Measurements from ENCODE around the gene CLASP2.

Gene CLASP2

DNA sequence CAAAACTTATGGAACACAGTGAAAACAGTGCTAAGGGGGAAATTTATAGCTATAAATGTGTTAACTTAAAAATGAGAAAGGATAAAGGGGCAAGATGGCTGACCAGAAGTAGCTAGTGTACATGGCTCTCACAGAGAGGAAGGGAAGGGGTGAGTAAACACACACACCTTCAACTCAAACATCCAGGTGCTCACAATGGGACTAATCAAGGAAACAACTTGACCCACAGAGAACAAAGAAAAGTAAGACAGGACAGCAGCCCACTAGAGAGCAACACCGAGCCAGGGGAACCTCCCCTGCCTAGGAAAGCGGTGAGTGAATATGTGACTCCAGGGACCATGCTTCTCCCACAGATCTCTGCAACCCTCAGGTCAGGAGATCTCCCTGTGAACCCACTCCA, 192.8 kb downstream of the CLASP2 start:
- Histone ChIP-seq H3K36me3 (ENCODE audit: insufficient read depth, low read length) (peaks cover 41% of the 10 kb centered on the region; the same call in 1 of the 2 replicates), H3K4me1 (ENCODE audit: insufficient read depth, low read length, poor library complexity, severe bottlenecking) (no peaks in the 10 kb centered on the region), H2AFZ (ENCODE audit: low read length) (no peak overlapping the region), H4K20me1 (ENCODE audit: insufficient read depth, low read length, poor library complexity, severe bottlenecking) (no peaks in the 10 kb centered on the region), H3K79me2 (ENCODE audit: insufficient read depth, low read length) (no peaks in the 10 kb centered on the region), H3K4me3 (ENCODE audit: low read length, poor library complexity, severe bottlenecking) (no peak overlapping the region), H3K4me2 (ENCODE audit: low read depth, low read length, poor library complexity, severe bottlenecking) (no peak overlapping the region), H3K9me3 (ENCODE audit: insufficient read depth, low read depth, low read length) (peaks cover 13% of the 10 kb centered on the region), H3F3A (ENCODE audit: low read depth) (no peaks in the 10 kb centered on the region), H3K27me3 (ENCODE audit: insufficient read depth, low read length, poor library complexity, severe bottlenecking) (no peaks in the 10 kb centered on the region), H3K9ac (ENCODE audit: low read depth, low read length, poor library complexity, severe bottlenecking) (no peak overlapping the region), H3K9me2 (replicated peaks; ENCODE audit: low read depth, low read length) (no peaks in the 10 kb centered on the region)
- TF ChIP-seq, protein P1, sequence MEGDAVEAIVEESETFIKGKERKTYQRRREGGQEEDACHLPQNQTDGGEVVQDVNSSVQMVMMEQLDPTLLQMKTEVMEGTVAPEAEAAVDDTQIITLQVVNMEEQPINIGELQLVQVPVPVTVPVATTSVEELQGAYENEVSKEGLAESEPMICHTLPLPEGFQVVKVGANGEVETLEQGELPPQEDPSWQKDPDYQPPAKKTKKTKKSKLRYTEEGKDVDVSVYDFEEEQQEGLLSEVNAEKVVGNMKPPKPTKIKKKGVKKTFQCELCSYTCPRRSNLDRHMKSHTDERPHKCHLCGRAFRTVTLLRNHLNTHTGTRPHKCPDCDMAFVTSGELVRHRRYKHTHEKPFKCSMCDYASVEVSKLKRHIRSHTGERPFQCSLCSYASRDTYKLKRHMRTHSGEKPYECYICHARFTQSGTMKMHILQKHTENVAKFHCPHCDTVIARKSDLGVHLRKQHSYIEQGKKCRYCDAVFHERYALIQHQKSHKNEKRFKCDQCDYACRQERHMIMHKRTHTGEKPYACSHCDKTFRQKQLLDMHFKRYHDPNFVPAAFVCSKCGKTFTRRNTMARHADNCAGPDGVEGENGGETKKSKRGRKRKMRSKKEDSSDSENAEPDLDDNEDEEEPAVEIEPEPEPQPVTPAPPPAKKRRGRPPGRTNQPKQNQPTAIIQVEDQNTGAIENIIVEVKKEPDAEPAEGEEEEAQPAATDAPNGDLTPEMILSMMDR (conservative IDR thresholded peaks at IDR 0.05; ENCODE audit: low read length), result no peak
- no peak for TF ChIP-seq EZH2phosphoT487 (IDR thresholded peaks at IDR 0.05; ENCODE audit: borderline replicate concordance)

- peaks cover 41% of the 10 kb centered on the region; the same call in 1 of the 2 replicates for H3K36me3 ChIP-seq (ENCODE audit: insufficient read depth, low read length)
- no peaks in the 10 kb centered on the region for H3K4me1 ChIP-seq (ENCODE audit: insufficient read depth, low read length, poor library complexity, severe bottlenecking)
- no peak overlapping the region for H2AFZ ChIP-seq (ENCODE audit: low read length)
- H3K4me3 ChIP-seq (ENCODE audit: low read length, poor library complexity, severe bottlenecking), result no peak overlapping the region
- TF ChIP-seq, protein P1 (conservative IDR thresholded peaks at IDR 0.05; ENCODE audit: low read length), result no peak
- TF ChIP-seq EZH2phosphoT487 (IDR thresholded peaks at IDR 0.05; ENCODE audit: borderline replicate concordance), result no peak
- H4K20me1 ChIP-seq (ENCODE audit: insufficient read depth, low read length, poor library complexity, severe bottlenecking), result no peaks in the 10 kb centered on the region
- H3K9me3 ChIP-seq (ENCODE audit: insufficient read depth, low read depth, low read length), result peaks cover 10% of the 10 kb centered on the region
- H3K9ac ChIP-seq (ENCODE audit: low read depth, low read length, poor library complexity, severe bottlenecking), result no peak overlapping the region
- no peaks in the 10 kb centered on the region for H3F3A ChIP-seq (ENCODE audit: low read depth)
- no peaks in the 10 kb centered on the region for H3K79me2 ChIP-seq (ENCODE audit: insufficient read depth, low read length)
- no peaks in the 10 kb centered on the region for H3K9me2 ChIP-seq (replicated peaks; ENCODE audit: low read depth, low read length)
- H3K4me2 ChIP-seq (ENCODE audit: low read depth, low read length, poor library complexity, severe bottlenecking), result no peak overlapping the region
- no peaks in the 10 kb centered on the region for H3K27me3 ChIP-seq (ENCODE audit: insufficient read depth, low read length, poor library complexity, severe bottlenecking)
Measured at GRCh38 chr3:33523093-33523667, 194.9 kb downstream of the CLASP2 start.

- no peaks in the 10 kb centered on the region for H3F3A ChIP-seq (ENCODE audit: low read depth)
- H3K9ac ChIP-seq (ENCODE audit: low read depth, low read length, poor library complexity, severe bottlenecking), result no peak overlapping the region
- no peak overlapping the region for H2AFZ ChIP-seq (ENCODE audit: low read length)
- H3K79me2 ChIP-seq (ENCODE audit: insufficient read depth, low read length), result no peaks in the 10 kb centered on the region
- TF ChIP-seq, protein P1 (conservative IDR thresholded peaks at IDR 0.05; ENCODE audit: low read length), result no peak
- TF ChIP-seq EZH2phosphoT487 (IDR thresholded peaks at IDR 0.05; ENCODE audit: borderline replicate concordance), result no peak
- no peaks in the 10 kb centered on the region for H3K27me3 ChIP-seq (ENCODE audit: insufficient read depth, low read length, poor library complexity, severe bottlenecking)
- H3K36me3 ChIP-seq (ENCODE audit: insufficient read depth, low read length), result peaks cover 37% of the 10 kb centered on the region; the same call in 1 of the 2 replicates
- no peak overlapping the region for H3K4me3 ChIP-seq (ENCODE audit: low read length, poor library complexity, severe bottlenecking)
- H3K9me2 ChIP-seq (replicated peaks; ENCODE audit: low read depth, low read length), result no peaks in the 10 kb centered on the region
- no peaks in the 10 kb centered on the region for H4K20me1 ChIP-seq (ENCODE audit: insufficient read depth, low read length, poor library complexity, severe bottlenecking)
- H3K4me1 ChIP-seq (ENCODE audit: insufficient read depth, low read length, poor library complexity, severe bottlenecking), result no peaks in the 10 kb centered on the region
- no peak overlapping the region for H3K4me2 ChIP-seq (ENCODE audit: low read depth, low read length, poor library complexity, severe bottlenecking)
- H3K9me3 ChIP-seq (ENCODE audit: insufficient read depth, low read depth, low read length), result peaks cover 3% of the 10 kb centered on the region
Measured at GRCh38 chr3:33521736-33522135, 196.3 kb downstream of the CLASP2 start.

All from Loucy (cell line).